Measurements from ENCODE around the gene INSC. TPM values are rescaled to one million over a fixed set of nuclear protein-coding genes. Genes with fewer than 3 reads are reported as not detected.

INSC gene
- total RNA-seq, 6 donors from 2014 or later: 0.14 to 1.7 (median 1.0) TPM; not detected in 3

GRCh38 chr11:15139096-15139770, 24.5 kb downstream of the INSC start:
- ATAC-seq (ENCODE audit: low FRiP score in 2 of 2) (no peak), DNase-seq (no peak)
- Histone ChIP-seq H3K36me3 (no peaks in the 10 kb centered on the region), H3K4me3 (no peak overlapping the region), H3K27me3 (no peaks in the 10 kb centered on the region), H3K9me3 (no peaks in the 10 kb centered on the region), H3K4me1 (no peaks in the 10 kb centered on the region), H3K27ac (no peak overlapping the region)
- 63% methylated on average over 5 of the region's 5 CpGs for WGBS, 2 donors
- TF ChIP-seq CTCF (IDR thresholded peaks at IDR 0.05): no peak
- no peak for TF ChIP-seq EP300 (IDR thresholded peaks at IDR 0.05)
- no peak for TF ChIP-seq POLR2AphosphoS5 (IDR thresholded peaks at IDR 0.05)
- TF ChIP-seq POLR2A (IDR thresholded peaks at IDR 0.05): no peak

- Histone ChIP-seq H3K36me3 (no peaks in the 10 kb centered on the region), H3K4me3 (no peak overlapping the region), H3K27ac (no peak overlapping the region), H3K4me1 (no peaks in the 10 kb centered on the region), H3K27me3 (no peaks in the 10 kb centered on the region), H3K9me3 (no peaks in the 10 kb centered on the region)
- no peak for TF ChIP-seq POLR2A (IDR thresholded peaks at IDR 0.05)
- no peak for TF ChIP-seq POLR2AphosphoS5 (IDR thresholded peaks at IDR 0.05)
- no peak for TF ChIP-seq CTCF (IDR thresholded peaks at IDR 0.05)
- no peak for TF ChIP-seq EP300 (IDR thresholded peaks at IDR 0.05)
- WGBS, 2 donors: 92 to 93% methylated on average over 4 of the region's 4 CpGs
- ATAC-seq (ENCODE audit: low FRiP score in 2 of 2) (no peak), DNase-seq (no peak)
Observed at GRCh38 chr11:15139958-15140659, 25.4 kb downstream of the INSC start.

GRCh38 chr11:15141381-15141780, 26.7 kb downstream of the INSC start:
- no peaks in the 10 kb centered on the region for H3K36me3 ChIP-seq
- TF ChIP-seq EP300 (IDR thresholded peaks at IDR 0.05) (no peak), POLR2A (IDR thresholded peaks at IDR 0.05) (no peak), POLR2AphosphoS5 (IDR thresholded peaks at IDR 0.05) (no peak)
- H3K4me3 ChIP-seq: no peak overlapping the region
- H3K4me1 ChIP-seq: no peaks in the 10 kb centered on the region
- no peaks in the 10 kb centered on the region for H3K9me3 ChIP-seq
- WGBS, 2 donors: 84 to 85% methylated on average over 3 of the region's 3 CpGs
- no peak overlapping the region for H3K27ac ChIP-seq
- DNase-seq (no peak), ATAC-seq (ENCODE audit: low FRiP score in 2 of 2) (no peak)
- H3K27me3 ChIP-seq: no peaks in the 10 kb centered on the region

GRCh38 chr11:15142838-15143237, 28.1 kb downstream of the INSC start:
- no peak for DNase-seq
- WGBS, 2 donors: 62 to 76% methylated on average over 7 of the region's 7 CpGs
- Histone ChIP-seq H3K4me3 (no peak overlapping the region), H3K36me3 (no peaks in the 10 kb centered on the region), H3K27ac (no peak overlapping the region), H3K9me3 (no peaks in the 10 kb centered on the region), H3K4me1 (no peaks in the 10 kb centered on the region), H3K27me3 (no peaks in the 10 kb centered on the region)
- no peak for ATAC-seq (ENCODE audit: low FRiP score in 2 of 2)
- TF ChIP-seq POLR2A (IDR thresholded peaks at IDR 0.05) (no peak), EP300 (IDR thresholded peaks at IDR 0.05) (no peak), CTCF (IDR thresholded peaks at IDR 0.05) (no peak), POLR2AphosphoS5 (IDR thresholded peaks at IDR 0.05) (no peak)

GRCh38 chr11:15143855-15144254, 29.1 kb downstream of the INSC start:
- no peak overlapping the region for H3K27ac ChIP-seq
- H3K4me3 ChIP-seq: no peak overlapping the region
- ATAC-seq (ENCODE audit: low FRiP score in 2 of 2) (no peak), DNase-seq (no peak)
- no peaks in the 10 kb centered on the region for H3K27me3 ChIP-seq
- no peaks in the 10 kb centered on the region for H3K4me1 ChIP-seq
- H3K9me3 ChIP-seq: no peaks in the 10 kb centered on the region
- no peaks in the 10 kb centered on the region for H3K36me3 ChIP-seq
- TF ChIP-seq EP300 (IDR thresholded peaks at IDR 0.05) (no peak), CTCF (IDR thresholded peaks at IDR 0.05) (no peak), POLR2AphosphoS5 (IDR thresholded peaks at IDR 0.05) (no peak), POLR2A (IDR thresholded peaks at IDR 0.05) (no peak)
